ENCODE results near the gene LGI4. TPM values are rescaled to one million over a fixed set of nuclear protein-coding genes. Genes with fewer than 3 reads are reported as not detected.
"Not testable (repeated sequence)": the region's sequence is repeated elsewhere in the genome, so short reads cannot be mapped to it uniquely, and the experiment has no call there.

The LGI4 gene
- polyA plus RNA-seq, 1 donor from 2014 or later: not detected

DNA sequence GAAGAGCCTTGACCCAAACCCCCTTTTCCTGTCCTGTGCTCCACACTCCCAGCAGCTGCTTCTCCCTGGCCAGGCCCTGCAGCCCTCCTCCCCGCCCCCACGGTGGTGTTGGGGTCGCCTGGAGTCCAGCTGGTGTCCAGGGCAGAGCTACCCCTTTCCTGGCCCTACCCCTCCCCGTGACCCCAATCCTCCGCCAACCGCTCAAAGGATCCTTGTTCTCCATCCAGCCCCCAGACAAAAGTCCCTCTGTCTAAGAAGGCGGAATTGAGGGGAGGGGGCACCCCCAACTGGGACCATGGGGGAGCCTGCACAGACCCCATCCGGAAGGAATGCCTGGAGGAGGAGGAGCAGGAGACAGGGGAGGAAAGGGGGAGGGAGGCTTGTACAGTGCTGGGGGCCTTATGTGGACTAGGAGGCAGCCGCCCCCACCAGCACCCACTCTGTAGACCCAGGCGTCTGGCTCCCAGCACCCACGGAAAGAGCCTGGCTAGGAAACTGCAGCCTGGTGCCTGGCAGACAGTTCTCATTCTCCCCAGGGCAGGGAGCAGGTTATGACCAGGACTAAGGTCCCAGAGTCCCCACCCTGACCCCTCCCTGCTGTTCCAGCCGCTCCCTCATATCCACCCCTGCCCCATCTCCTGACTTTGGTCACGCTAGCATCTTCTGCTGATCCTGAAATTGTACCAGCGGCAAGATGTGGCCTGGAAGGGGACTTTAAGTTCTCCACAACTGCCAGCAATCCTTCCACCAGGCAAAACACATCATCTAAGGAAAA lies 19.5 kb downstream of the LGI4 start, which contains the start of gene FXYD3:
Gene FXYD3 (plus strand): TSS at position 647 of the 775 bp plus-strand sequence. CDS start 3,554 bp downstream, outside the sequence.
- peak within 1 kb of the TSS in 1 of 4 donors; percentile 41 for H3K4me3 Mint-ChIP-seq
- H3K27me3 Mint-ChIP-seq: peaks cover 12% of the 10 kb centered on the region
- peaks cover 0 to 5% (median 3%) of the 10 kb centered on the region in 3 donors for H3K4me1 Mint-ChIP-seq
- H3K27ac Mint-ChIP-seq: peak within 1 kb of the TSS in 1 of 3 donors; percentile 76
- no peaks in the 10 kb centered on the region for H3K9me3 Mint-ChIP-seq
- H3K36me3 Mint-ChIP-seq: no peaks in the 10 kb centered on the region

GRCh38 chr19:35114353-35115176 lies 20.3 kb downstream of the LGI4 start:
- Mint-ChIP-seq H3K9me3 (no peaks in the 10 kb centered on the region), H3K4me1 (peaks cover 0 to 5% (median 3%) of the 10 kb centered on the region in 3 donors), H3K27me3 (peaks cover 13% of the 10 kb centered on the region), H3K36me3 (no peaks in the 10 kb centered on the region), H3K4me3 (peak overlapping the region in 2 of 4 donors; percentile 23 to 41), H3K27ac (peak overlapping the region in 1 of 3 donors; percentile 76)

DNA sequence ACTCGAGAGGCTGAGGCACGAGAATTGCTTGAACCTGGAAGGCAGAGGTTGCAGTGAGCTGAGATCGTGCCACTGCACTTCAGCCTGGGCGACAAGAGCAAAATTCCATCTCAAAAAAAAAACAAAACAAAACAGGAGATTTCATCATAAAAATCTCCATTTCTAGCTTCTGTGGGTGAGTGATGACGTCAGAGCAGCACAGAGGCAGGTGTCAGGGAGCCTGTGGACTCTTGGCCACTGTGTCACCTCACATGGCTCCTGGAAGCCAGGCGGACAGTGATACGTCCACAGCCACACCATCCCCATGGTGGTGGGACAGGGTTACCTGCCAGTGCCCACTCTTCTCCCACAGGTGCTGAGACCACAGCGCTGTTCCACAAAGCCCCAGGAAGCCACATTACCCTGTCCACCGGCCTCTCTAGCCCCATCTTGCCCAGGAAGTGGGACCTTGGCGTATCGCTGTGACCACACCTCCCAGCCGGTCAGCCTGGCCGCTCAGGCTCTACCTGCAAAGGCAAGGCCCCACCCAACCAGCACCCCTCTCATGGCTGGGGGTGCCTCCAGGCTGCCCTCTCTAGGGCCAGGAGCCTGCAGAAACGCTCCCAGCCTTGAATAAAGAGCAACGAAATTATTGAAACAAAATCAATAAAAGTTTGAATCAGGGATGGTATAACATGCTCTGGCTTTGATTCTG lies 21.7 kb downstream of the LGI4 start:
- H3K27ac Mint-ChIP-seq: no peak overlapping the region
- peaks cover 0 to 7% (median 3%) of the 10 kb centered on the region in 3 donors for H3K4me1 Mint-ChIP-seq
- H3K9me3 Mint-ChIP-seq: no peaks in the 10 kb centered on the region
- no peak overlapping the region for H3K4me3 Mint-ChIP-seq
- H3K27me3 Mint-ChIP-seq: peaks cover 15% of the 10 kb centered on the region
- no peaks in the 10 kb centered on the region for H3K36me3 Mint-ChIP-seq

DNA sequence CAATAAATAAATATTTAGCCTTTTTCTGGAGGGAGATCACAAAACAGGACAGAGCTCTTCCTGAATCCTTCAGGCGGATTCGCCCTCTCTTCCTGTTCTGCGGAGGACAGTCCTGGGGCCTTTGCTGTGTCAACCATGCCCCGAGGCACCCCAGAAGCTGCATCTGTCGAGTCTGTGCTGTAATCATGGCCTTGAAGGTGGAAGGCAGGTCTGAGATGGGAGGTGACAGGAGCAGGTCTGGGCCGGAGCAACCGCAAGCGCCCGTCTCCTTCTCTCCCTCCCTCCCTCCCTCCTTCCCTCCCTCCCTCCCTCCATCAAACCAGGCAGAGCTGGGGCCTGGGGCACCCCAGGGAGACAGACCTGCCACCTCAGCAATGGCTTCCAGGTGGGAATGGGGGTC lies 23.9 kb downstream of the LGI4 start:
- Mint-ChIP-seq H3K27ac (no peak overlapping the region), H3K27me3 (peaks cover 15% of the 10 kb centered on the region), H3K9me3 (peaks cover 0 to 2% (median 0%) of the 10 kb centered on the region in 3 donors), H3K4me1 (peaks cover 0 to 7% (median 3%) of the 10 kb centered on the region in 3 donors), H3K36me3 (no peaks in the 10 kb centered on the region), H3K4me3 (no peak overlapping the region)

GRCh38 chr19:35109395-35110112 lies 25.3 kb downstream of the LGI4 start:
- H3K27ac Mint-ChIP-seq: no peak overlapping the region
- no peak overlapping the region for H3K4me3 Mint-ChIP-seq

GRCh38 chr19:35108730-35109129 lies 26.1 kb downstream of the LGI4 start:
- H3K27me3 Mint-ChIP-seq: peaks cover 11% of the 10 kb centered on the region
- peaks cover 0 to 2% (median 0%) of the 10 kb centered on the region in 3 donors for H3K4me1 Mint-ChIP-seq
- H3K9me3 Mint-ChIP-seq: peaks cover 0 to 2% (median 0%) of the 10 kb centered on the region in 3 donors
- no peak overlapping the region for H3K4me3 Mint-ChIP-seq
- no peaks in the 10 kb centered on the region for H3K36me3 Mint-ChIP-seq
- peak overlapping the region in 1 of 3 donors; percentile 73 for H3K27ac Mint-ChIP-seq

More at GRCh38 chr19:35109395-35110112, 25.3 kb downstream of the LGI4 start:
- no peaks in the 10 kb centered on the region for H3K36me3 Mint-ChIP-seq
- peaks cover 0 to 2% (median 0%) of the 10 kb centered on the region in 3 donors for H3K9me3 Mint-ChIP-seq
- peaks cover 13% of the 10 kb centered on the region for H3K27me3 Mint-ChIP-seq
- peaks cover 0 to 5% (median 2%) of the 10 kb centered on the region in 3 donors for H3K4me1 Mint-ChIP-seq

DNA sequence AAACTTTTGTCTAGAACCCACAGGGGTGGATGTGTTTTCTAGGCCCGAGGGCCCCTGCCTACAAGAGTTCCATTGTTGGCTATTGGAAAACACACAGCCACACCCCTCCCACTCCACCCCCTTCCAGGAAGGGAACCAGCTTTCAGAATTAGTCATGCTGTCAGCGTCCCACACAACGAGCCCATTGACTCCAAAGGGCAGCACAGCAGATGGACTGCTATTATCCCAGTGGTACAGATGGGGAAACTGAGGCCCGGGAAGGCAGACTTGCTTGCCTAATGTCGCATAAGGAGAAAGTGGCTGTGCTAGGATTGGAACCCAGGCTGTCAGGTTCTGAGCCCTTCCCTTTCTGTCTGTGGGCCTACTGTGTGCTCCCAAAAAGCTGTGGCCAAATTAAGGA lies 27.3 kb downstream of the LGI4 start:
- no peak overlapping the region for H3K27ac Mint-ChIP-seq
- H3K9me3 Mint-ChIP-seq: peaks cover 0 to 2% (median 0%) of the 10 kb centered on the region in 3 donors
- peaks cover 7% of the 10 kb centered on the region for H3K27me3 Mint-ChIP-seq
- H3K36me3 Mint-ChIP-seq: no peaks in the 10 kb centered on the region
- H3K4me1 Mint-ChIP-seq: peaks cover 0 to 2% (median 0%) of the 10 kb centered on the region in 3 donors
- H3K4me3 Mint-ChIP-seq: no peak overlapping the region

DNA sequence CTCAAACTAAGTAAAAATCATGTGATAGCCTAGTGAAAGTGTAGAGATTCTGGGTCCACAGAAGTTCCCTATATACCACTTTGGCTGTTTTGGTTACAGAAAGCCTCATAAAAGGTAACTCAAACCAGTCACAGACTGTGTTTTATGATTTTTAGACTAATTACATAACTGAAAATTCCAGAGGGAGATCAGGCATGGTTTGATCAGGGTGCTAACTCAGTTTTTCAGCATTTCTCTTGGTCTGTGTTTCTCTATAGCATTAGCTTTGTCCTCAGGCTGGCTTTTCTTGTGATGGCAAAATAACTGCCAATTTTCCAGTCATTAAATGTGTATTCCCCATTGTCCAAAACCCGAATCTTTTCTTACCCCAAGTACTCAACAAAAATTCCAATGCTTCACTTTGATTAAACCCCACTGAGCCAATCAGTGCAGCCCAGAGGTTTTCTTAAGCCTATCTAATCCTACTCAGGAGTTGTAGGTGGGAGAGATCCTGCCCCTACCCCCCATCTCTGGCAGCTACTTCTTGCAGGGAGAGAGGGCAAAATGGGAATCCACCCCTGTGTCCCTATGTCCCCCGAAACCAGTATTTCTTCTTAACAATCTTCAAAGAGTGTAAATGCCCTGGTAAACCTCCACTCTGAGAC lies 27.8 kb downstream of the LGI4 start:
- Mint-ChIP-seq H3K27me3 (peaks cover 7% of the 10 kb centered on the region), H3K27ac (no peak overlapping the region), H3K4me3 (no peak overlapping the region), H3K4me1 (peaks cover 0 to 2% (median 0%) of the 10 kb centered on the region in 3 donors), H3K9me3 (peaks cover 0 to 2% (median 0%) of the 10 kb centered on the region in 3 donors), H3K36me3 (no peaks in the 10 kb centered on the region)

GRCh38 chr19:35106291-35106583 lies 28.6 kb downstream of the LGI4 start:
- Mint-ChIP-seq H3K27ac (no peak overlapping the region), H3K9me3 (peaks cover 0 to 2% (median 0%) of the 10 kb centered on the region in 3 donors), H3K36me3 (no peaks in the 10 kb centered on the region), H3K27me3 (peaks cover 7% of the 10 kb centered on the region), H3K4me3 (no peak overlapping the region), H3K4me1 (peaks cover 0 to 2% (median 0%) of the 10 kb centered on the region in 3 donors)

DNA sequence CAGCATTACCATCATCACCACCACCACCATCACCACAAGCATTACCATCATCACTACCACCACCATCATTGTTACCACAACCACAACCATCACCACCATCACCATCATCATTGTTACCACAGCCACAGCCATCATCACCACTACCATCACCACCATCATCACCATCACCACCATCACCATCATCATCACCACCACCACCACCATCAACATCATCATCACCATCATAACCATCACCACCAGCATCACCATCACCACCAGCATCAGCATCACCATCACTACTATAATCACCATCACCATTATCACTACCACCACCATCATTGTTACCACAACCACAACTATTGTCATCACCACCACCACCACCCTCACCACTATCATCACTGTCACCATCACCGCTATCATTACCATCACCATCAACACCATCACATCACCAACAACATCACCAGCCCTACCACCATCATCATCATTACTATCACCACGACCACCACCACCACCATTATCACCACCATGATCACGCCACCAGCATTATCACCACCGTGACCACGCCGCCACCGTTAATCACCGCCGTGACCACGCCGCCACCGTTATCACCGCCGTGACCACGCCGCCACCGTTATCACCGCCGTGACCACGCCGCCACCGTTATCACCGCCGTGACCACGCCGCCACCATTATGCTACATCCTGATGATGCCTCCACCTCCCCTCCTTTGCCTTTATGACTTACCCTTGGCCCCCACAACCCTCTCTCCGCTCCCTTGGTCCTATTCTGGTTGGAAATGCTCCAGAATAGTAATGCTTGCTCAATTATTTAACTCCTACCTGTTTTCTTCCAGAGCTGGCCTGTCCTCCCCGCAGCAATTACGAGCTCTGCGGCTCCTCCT lies 29.2 kb downstream of the LGI4 start:
- Mint-ChIP-seq H3K27me3 (peaks cover 4% of the 10 kb centered on the region), H3K4me1 (peaks cover 0 to 2% (median 0%) of the 10 kb centered on the region in 3 donors), H3K9me3 (peaks cover 0 to 2% (median 0%) of the 10 kb centered on the region in 3 donors), H3K36me3 (no peaks in the 10 kb centered on the region), H3K4me3 (no peak overlapping the region), H3K27ac (no peak overlapping the region)

GRCh38 chr19:35105047-35105410 lies 29.8 kb downstream of the LGI4 start:
- peaks cover 3% of the 10 kb centered on the region for H3K27me3 Mint-ChIP-seq
- no peak overlapping the region for H3K27ac Mint-ChIP-seq
- no peak overlapping the region for H3K4me3 Mint-ChIP-seq
- H3K4me1 Mint-ChIP-seq: peaks cover 0 to 2% (median 0%) of the 10 kb centered on the region in 3 donors
- no peaks in the 10 kb centered on the region for H3K36me3 Mint-ChIP-seq
- peaks cover 0 to 2% (median 0%) of the 10 kb centered on the region in 3 donors for H3K9me3 Mint-ChIP-seq

DNA sequence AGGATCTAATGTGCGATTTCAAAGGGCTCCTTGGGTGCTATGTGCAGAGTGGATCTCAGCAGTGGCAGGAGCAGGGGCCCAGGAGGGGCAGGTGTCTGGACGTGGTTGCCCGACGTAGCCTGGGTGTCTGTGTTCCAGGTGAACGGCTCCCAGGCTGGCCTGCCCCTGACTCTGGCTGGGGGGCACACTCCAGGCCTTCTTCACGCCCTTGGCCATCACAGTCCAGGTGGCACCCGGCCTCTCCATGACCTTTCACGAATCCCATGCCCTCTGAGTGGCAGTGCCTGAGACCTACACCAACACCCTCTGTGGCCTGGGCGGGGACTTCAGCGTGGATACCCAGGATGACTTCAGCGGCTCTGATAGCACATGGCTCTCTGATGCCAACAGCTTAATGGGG lies 30.5 kb downstream of the LGI4 start:
- Mint-ChIP-seq H3K4me1 (peaks cover 0 to 2% (median 0%) of the 10 kb centered on the region in 3 donors), H3K36me3 (no peaks in the 10 kb centered on the region), H3K9me3 (peaks cover 0 to 2% (median 0%) of the 10 kb centered on the region in 3 donors), H3K4me3 (no peak overlapping the region), H3K27ac (no peak overlapping the region), H3K27me3 (peaks cover 2% of the 10 kb centered on the region)

DNA sequence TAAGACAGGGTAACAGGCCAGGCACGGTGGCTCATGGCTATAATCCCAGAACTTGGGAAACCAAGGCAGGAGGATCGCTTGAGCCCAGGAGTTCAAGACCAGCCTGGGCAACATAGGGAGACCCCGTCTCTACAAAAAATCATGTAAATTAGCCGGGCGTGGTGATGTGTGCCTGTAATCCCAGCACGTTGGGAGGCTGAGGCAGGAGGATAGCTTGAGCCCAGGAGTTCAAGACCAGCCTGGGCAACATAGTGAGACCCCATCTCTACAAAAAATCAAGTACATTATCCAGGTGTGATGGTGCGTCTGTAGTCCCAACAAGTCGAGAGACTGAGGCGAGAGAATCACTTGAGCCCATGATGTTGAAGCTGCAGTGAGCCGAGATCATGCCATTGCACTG lies 31.2 kb downstream of the LGI4 start:
- not testable (repeated sequence) for H3K4me1 Mint-ChIP-seq, H3K4me3 Mint-ChIP-seq, H3K27ac Mint-ChIP-seq, H3K36me3 Mint-ChIP-seq, H3K9me3 Mint-ChIP-seq, H3K27me3 Mint-ChIP-seq

All from IgD-negative memory B cell (primary cell).